HG03175 (cell line): ENCODE measurements around the gene GOSR1.
"Not testable (repeated sequence)": the region's sequence is repeated elsewhere in the genome, so short reads cannot be mapped to it uniquely, and the experiment has no call there.

Source experiments
- ATAC-seq: cut with Tn5 transposase; IDR thresholded peaks from one replicate; pipeline ENCODE4 v1.9.1; 2021; ENCODE audit warnings: mild to moderate bottlenecking, moderate library complexity; ENCODE audit not compliant: unreplicated experiment

GOSR1 gene

GRCh38 chr17:30505868-30506417, 28.7 kb downstream of the GOSR1 start:
- ATAC-seq = no peak

DNA sequence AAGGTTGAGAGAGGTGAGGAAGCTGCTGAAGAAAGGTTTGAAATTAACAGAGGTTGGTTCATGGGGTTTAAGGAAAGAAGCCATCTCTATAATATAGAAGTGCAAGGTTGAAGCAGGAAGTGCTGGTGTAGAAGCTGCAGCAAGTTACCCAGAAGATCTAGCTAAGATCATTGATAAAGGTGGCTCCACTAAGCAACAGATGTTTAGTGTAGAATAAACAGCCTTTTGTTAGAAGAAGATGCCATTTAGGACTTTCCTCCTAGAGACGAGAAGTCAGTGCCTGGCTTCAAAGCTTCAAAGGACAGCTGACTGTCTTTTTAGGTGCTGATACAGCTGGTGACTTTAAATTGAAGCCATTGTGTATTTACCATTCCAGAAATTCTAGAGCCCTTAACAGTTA, 29.3 kb downstream of the GOSR1 start:
- ATAC-seq = no peak

DNA sequence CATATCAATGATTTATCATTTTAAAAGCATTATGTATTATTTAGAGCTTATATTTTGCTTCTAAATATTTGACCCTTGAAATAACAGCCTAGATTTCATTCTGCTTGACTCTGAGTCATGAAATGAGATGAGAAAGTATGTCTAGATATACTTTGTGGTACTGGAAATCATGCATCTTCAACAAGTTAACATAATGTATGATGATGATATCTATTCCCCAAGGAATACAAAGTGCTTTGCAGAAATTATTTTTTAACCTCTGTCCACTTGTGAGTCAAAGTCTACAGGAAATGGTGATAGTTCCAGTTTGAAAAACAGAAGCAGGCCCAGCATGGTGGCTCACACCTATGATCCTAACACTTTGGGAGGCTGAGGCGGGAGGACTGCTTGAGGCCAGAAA, 36.1 kb downstream of the GOSR1 start:
- no peak for ATAC-seq

GRCh38 chr17:30514895-30515596, 37.8 kb downstream of the GOSR1 start:
- ATAC-seq = no peak

DNA sequence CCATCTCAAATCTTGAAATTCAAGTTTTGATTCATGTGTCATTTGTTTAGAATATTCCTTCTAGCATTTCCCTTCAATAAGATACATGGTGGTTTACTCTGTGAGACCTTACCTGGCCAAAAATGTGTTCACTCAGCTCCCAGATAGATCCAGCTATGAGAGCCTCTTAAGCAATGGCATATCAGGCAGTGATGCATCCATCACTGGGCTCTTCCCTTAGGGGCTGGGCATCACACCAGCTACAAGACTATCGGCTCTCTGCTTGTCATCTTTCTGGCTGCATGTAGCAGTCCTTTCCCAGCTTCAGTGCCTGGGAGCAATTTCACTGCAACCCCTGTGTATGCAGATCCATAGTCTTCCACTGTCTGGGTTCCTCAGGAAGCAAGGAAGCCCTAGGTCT, 40.6 kb downstream of the GOSR1 start:
- no peak for ATAC-seq

DNA sequence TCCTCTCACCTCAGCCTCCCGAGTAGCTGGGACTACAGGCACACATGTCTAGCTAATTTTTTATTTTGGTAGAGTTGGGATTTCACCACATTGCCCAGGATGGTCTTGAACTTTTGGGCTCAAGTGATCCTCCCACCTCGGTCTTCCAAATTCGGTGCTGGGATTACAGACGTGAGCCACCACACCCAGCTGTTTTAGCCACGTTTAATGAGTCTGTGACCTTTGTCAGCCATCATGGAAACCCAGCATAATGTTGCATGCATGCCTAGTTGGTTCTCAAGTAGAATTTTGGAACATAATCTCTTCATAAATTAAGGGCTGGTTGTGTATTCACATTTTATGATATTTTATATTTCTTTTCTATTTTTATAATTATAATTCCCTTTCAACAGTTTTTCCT, 42.0 kb downstream of the GOSR1 start:
- no peak for ATAC-seq

- no peak for ATAC-seq
These were observed 42.5 kb downstream of the GOSR1 start for GRCh38 chr17:30519707-30520106.

- no peak for ATAC-seq
These were observed 43.2 kb downstream of the GOSR1 start for GRCh38 chr17:30520436-30520835.

DNA sequence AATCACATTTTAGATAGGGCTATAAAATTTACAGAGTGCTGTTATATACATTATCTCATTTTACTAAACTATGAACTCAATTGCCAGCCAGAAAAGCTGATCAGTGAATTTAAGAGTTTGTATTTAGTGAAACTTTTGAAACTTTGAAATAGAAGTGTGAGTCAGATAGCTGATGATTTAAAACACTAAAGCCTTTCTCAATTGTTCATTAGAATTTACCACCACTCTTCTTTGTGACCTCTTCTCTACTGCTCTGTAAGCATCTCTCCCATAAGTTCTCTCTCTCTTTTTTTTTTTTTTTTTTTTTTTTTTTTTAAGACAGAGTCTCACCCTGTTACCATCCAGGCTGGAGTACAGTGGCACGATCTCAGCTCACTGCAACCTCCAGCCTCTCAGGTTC, 43.7 kb downstream of the GOSR1 start:
- ATAC-seq = no peak

DNA sequence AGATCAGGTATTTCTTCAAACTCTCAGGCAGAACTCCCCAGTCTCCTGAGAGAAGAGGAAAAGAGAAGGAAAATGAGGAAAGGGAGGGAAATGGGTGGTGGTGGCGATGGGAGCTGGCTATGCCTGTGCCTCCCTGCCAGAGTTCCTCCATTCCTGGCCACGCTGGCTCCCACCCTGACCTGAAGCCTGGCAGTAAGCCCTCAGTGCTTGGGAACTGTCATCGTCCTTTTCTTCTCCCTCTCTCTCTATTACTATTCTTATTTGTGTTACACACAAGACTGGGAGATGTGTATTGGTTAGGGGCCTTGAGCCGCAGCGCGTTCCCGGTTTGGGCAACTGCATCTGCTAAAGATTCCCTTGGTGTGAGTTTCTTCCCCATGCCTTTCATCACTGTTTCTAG, 44.6 kb downstream of the GOSR1 start:
- no peak for ATAC-seq

DNA sequence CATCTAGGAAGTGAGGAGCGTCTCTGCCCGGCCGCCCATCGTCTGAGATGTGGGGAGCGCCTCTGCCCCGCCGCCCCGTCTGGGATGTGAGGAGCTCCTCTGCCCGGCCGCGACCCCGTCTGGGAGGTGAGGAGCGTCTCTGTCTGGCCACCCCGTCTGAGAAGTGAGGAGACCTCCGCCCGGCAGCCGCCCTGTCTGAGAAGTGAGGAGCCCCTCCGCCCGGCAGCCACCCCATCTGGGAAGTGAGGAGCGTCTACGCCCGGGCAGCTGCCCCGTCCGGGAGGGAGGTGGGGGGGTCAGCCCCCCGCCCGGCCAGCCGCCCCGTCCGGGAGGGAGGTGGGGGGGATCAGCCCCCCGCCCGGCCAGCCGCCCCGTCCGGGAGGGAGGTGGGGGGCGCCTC, 46.0 kb downstream of the GOSR1 start:
- not testable (repeated sequence) for ATAC-seq

DNA sequence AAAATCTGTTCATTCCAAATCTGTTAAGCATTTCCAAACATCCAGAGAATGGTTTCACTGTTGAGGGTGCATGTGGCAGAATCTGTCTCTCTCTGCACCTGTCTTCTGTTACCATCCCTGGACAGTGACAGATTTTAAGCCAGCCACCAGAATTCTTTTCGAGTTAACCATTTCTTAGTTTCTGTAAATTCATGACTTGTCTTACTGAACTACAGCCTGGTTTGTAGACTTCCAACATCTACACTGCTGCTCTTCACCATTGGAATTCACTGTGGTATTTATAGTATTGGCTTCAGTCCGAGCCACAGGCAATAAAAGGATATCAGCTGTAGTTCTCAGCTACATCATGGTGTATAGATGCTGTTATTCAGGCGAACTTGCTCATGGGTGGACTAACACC, 47.6 kb downstream of the GOSR1 start:
- ATAC-seq = no peak

DNA sequence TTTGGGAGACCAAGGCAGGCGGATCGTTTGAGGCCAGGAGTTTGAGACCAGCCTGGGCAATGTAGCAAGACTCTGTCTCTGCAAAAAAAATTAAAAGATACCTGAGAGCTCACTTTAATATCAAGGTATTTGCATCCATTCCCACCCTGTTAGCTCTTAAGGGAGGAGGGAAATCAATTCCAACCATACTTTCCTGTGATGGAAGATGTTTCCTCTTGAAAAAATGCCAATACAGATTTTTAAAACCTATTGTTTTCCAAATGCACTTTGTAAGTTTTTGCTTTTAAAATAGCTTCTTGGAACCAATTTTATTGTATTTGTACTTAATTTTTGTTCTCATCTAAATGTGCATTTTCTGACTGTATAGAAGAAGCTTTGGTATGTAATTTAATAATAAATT, 49.2 kb downstream of the GOSR1 start:
- ATAC-seq = no peak

GRCh38 chr17:30528701-30529100, 51.5 kb downstream of the GOSR1 start:
- ATAC-seq = not testable (repeated sequence)

GRCh38 chr17:30530346-30531025, 53.3 kb downstream of the GOSR1 start:
- no peak for ATAC-seq

DNA sequence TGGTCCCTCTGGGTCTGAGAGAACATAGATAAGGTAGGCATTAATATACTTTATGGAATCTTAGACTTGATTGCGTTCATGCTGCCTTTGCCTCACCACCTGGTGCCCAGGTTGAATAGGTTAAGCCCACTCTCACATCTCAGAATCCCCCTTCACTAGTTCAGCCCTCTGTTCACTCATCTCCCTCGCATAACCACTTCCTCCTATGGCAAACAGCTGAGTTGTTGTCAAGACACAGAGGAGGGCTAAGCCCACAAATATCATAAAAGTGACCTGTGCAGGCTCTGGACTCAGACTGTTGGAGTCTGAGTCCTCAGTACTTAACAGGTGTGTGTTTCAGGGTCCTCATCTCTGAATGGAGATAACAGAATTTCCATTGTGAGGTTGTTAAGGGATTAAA, 55.7 kb downstream of the GOSR1 start:
- no peak for ATAC-seq

DNA sequence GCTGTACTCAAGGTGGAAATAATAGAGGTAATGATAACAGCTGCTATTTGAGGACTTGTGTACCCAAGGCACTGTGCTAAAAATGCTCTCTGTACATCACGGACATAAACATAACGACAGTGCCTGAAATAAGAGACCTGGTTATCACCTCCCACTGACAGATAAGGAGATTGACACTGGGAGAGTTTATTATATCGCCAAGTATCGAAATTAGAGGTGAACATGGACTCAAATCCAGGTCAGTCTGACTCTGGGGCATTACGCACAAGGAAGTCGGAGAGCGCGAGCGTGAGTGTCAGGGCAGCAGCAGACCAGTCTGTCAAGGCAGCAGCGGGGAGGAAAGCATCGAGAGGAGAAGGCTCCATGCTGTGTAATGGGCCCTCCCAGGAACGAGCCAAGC, 57.1 kb downstream of the GOSR1 start:
- no peak for ATAC-seq

DNA sequence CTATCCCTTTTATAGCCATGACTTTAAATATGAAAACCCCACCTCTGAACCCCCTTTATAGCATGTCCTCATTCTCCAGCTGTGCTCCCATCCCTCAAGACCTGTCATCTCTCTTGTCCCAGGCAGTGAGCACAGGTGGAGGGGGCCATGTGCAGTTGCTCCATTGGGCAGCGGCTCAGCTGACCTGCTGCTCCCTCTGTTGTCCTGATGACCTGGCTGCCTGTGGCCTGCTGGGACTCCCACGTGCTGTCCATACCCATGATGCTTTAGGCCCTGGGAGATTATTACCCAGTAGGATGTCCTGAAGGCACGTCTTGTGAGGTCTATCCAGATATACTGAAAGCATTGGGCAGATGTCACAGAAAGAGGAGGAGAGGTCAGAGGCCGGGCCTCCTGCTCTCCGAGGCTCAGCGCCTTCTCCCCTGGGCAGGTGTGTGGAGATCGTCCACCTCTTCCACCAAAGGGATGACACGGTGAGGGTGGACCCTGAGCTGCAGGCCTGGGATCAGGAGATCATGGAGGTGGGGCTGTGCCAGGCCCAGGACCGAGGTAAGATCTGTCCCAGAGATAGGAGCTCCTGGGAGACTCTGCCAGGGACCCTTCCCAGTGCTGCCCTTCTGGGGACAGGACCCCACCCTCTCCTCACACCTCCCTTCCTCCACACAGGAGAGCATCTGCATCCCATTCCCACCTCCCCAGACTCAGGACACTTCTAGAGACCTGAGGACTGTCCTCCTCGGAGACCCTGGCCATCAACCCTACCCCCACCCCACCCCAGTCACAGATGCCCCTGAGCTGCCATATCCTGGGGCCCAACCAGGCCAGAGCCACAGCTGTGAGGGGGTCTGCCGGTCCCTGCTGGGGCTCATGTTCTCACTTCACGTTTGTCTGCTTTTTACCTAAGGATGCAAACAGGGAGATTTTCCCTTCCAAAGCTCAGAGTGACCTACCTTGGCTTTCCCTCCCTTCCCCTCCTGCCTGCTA, 58.0 kb downstream of the GOSR1 start:
- no peak for ATAC-seq

DNA sequence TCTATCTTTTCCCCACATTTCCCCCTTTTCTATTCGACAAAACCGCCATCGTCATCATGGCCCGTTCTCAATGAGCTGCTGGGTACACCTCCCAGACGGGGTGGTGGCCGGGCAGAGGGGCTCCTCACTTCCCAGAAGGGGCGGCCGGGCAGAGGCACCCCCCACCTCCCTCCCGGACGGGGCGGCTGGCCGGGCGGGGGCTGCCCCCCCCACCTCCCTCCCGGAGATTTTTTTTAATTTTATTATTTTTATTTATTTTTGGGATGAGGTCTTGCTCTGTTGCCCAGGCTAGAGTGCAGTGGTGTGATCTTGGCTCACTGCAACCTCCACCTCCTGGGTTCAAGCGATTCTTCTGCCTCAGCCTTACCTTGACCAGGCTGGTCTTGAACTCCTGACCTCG, 59.6 kb downstream of the GOSR1 start:
- ATAC-seq = not testable (repeated sequence)

- ATAC-seq = not testable (repeated sequence)
These were observed 60.5 kb downstream of the GOSR1 start for GRCh38 chr17:30537667-30538066.

DNA sequence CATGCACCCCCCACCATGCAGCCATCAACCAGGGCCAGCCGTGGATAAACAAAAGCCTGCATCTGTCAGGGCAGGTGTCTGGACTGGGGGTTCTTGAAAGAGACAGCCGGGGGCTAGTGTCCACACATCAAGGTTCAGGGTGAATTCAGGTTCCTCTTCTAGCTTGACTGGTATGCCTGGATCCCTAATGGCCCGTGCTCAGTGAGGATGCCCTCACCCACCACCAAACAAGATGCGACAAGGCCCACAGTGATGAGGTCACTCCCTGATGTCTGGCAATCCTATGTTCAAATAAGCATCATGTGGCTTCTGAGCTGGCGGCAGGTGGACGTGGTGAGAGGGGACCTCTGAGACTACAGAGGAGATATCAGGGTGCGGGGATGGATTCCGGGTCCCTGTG, 64.6 kb downstream of the GOSR1 start:
- ATAC-seq = no peak
